Measurements from ENCODE around the gene ZNF418. TPM values are rescaled to one million over a fixed set of nuclear protein-coding genes. Genes with fewer than 3 reads are reported as not detected.
"Not testable (repeated sequence)": the region's sequence is repeated elsewhere in the genome, so short reads cannot be mapped to it uniquely, and the experiment has no call there.

ZNF418 gene
- total RNA-seq, 2 donors from 2014 or later = 3.6 to 9.0 TPM

DNA sequence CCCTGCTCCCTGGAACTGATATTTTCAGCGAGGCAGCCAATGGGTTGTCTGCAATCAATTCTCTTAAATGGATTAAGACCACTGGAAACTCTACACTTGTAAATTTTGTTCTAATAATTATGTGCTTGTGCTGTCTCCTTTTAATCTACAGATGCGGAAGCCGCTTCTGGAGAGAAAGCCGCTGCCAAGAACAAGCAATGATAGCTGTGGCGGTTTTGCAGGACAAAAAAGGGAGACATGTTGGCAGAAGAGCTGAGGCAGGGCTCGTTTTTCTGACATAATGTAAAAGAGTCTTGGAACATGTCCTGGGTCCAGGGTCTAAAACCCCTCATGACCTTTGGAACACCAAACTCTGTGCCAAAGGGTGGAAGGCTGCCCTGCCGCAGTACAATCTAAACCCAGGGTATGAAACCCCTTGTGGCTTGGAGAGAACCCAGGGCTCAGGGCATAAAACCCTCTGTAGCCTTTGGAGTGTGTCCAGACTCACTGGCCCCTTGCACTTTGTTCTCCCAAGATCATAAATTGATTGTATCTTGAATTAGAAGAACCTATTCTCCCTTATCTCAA lies 31.5 kb downstream of the ZNF418 start:
- no peaks in the 10 kb centered on the region for H3K36me3 ChIP-seq
- no peaks in the 10 kb centered on the region for H3K27me3 ChIP-seq (replicated peaks; ENCODE audit: insufficient read depth)
- H3K4me3 ChIP-seq = no peak overlapping the region
- H3K4me1 ChIP-seq (replicated peaks) = no peaks in the 10 kb centered on the region
- DNase-seq (ENCODE audit: low spot score) = no peak
- no peaks in the 10 kb centered on the region for H3K9me3 ChIP-seq
- intact Hi-C loops (cut with DNase I) = no loop called here
- no peak for TF ChIP-seq POLR2A (IDR thresholded peaks at IDR 0.05)
- TF ChIP-seq POLR2AphosphoS5 (IDR thresholded peaks at IDR 0.05) = no peak
- TF ChIP-seq, protein P1, sequence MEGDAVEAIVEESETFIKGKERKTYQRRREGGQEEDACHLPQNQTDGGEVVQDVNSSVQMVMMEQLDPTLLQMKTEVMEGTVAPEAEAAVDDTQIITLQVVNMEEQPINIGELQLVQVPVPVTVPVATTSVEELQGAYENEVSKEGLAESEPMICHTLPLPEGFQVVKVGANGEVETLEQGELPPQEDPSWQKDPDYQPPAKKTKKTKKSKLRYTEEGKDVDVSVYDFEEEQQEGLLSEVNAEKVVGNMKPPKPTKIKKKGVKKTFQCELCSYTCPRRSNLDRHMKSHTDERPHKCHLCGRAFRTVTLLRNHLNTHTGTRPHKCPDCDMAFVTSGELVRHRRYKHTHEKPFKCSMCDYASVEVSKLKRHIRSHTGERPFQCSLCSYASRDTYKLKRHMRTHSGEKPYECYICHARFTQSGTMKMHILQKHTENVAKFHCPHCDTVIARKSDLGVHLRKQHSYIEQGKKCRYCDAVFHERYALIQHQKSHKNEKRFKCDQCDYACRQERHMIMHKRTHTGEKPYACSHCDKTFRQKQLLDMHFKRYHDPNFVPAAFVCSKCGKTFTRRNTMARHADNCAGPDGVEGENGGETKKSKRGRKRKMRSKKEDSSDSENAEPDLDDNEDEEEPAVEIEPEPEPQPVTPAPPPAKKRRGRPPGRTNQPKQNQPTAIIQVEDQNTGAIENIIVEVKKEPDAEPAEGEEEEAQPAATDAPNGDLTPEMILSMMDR (IDR thresholded peaks at IDR 0.05) = no peak
- H3K27ac ChIP-seq = no peak overlapping the region
- 67% methylated on average over 7 of the region's 7 CpGs for WGBS

DNA sequence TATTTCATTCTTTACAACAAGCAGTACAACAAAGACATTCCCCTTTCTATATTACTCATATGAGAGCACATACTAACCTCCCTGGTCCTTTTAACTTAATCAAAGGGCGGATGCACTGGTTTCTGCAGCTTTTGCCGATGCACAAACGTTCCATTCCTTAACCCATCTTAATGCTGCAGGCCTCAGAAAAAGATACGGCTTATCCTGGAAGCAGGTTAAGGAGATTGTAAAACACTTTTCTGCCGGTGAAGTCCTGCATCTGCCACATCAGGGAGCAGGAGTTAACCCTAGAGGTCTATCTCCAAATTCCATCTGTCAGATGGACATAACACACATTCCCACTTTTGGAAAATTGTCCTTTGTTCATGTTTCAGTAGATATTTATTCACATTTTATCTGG lies 34.9 kb downstream of the ZNF418 start:
- Histone ChIP-seq H3K36me3 (no peaks in the 10 kb centered on the region), H3K9me3 (no peaks in the 10 kb centered on the region), H3K27ac (no peak overlapping the region), H3K27me3 (replicated peaks; ENCODE audit: insufficient read depth) (no peaks in the 10 kb centered on the region), H3K4me3 (no peak overlapping the region), H3K4me1 (replicated peaks) (no peaks in the 10 kb centered on the region)
- no peak for DNase-seq (ENCODE audit: low spot score)
- WGBS = 62% methylated on average over 5 of the region's 5 CpGs
- intact Hi-C loops (cut with DNase I) = no loop called here
- TF ChIP-seq POLR2AphosphoS5 (IDR thresholded peaks at IDR 0.05) (no peak), POLR2A (IDR thresholded peaks at IDR 0.05) (no peak)
- TF ChIP-seq, protein P1 (IDR thresholded peaks at IDR 0.05) = no peak

DNA sequence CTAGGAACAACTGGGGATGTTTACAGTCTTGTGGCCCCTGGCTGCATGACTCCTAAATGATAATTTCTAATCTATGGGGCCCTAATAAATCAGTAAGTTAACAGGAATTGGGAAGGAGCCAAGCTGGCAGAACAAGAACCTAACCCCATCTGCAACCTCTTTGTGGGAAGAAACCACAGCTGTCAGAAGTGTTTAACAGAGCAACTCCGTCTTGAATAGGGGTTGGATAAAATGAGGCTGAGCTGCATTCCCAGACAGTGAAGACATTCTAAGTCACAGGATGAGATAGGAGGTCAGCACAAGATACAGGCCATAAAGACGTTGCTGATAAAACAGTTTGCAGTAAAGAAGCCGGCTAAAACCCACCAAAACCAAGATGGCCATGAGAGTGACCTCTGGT lies 44.5 kb downstream of the ZNF418 start:
- H3K9me3 ChIP-seq; H3K4me3 ChIP-seq; intact Hi-C loops (cut with DNase I); H3K4me1 ChIP-seq (replicated peaks); H3K27ac ChIP-seq; DNase-seq (ENCODE audit: low spot score); H3K36me3 ChIP-seq; H3K27me3 ChIP-seq (replicated peaks; ENCODE audit: insufficient read depth): not testable (repeated sequence)
- WGBS = 39% methylated on average over 3 of the region's 3 CpGs

DNA sequence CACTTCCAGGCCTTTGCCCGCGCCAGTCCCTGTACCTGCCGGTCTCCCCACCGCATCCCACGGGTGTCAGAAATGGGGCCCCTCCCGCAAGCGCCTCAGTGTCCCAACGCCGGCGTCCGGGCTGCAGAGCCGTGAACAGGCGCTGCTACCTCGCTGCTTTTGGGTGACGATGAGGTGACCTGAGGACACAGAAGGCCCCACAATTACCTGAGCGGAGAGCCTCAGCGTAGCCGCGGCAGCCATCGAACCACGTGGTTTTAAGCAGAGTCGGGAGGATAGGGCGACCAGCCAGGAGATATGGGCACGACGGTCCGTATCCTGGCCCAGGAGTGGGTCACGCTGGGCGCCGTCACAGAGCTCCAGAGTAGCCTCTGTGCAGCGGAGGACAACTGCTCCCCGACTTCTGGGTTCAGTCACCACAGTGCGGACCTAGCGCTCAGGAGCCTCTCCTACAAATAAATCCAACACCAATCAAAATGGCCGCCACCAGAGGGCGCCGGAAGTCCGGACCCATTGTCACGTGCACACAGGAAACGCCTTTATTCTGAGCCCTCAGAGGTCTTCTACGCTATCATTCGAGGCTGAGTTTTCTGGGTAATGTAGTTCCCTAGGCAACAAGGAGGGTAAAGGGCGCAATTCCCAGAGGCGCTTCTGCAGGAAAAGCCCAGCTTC lies 46.5 kb downstream of the ZNF418 start, which contains the start of gene ZNF814:
Gene ZNF814, minus strand, starts transcription at position 478 of the 672 bp plus-strand sequence. Its CDS starts 235 bp downstream, at position 243.
- H3K4me3 ChIP-seq = peak within 1 kb of the TSS; percentile 44 to 55
- DNase-seq (ENCODE audit: low spot score) = peak; percentile 75
- H3K9me3 ChIP-seq = no peaks in the 10 kb centered on the region
- intact Hi-C loops (cut with DNase I) = no loop called here
- H3K27ac ChIP-seq = peak within 1 kb of the TSS; percentile 64 to 72
- no peaks in the 10 kb centered on the region for H3K4me1 ChIP-seq (replicated peaks)
- TF ChIP-seq POLR2A (IDR thresholded peaks at IDR 0.05) = no peak
- TF ChIP-seq POLR2AphosphoS5 (IDR thresholded peaks at IDR 0.05) = peak; percentile 88
- TF ChIP-seq, protein P1 (IDR thresholded peaks at IDR 0.05) = peak in 3 of 4 experiments; percentile 41 to 74 (median 62)
- H3K27me3 ChIP-seq (replicated peaks; ENCODE audit: insufficient read depth) = no peaks in the 10 kb centered on the region
- WGBS = 2% methylated on average over 35 of the region's 43 CpGs
- no peaks in the 10 kb centered on the region for H3K36me3 ChIP-seq

DNA sequence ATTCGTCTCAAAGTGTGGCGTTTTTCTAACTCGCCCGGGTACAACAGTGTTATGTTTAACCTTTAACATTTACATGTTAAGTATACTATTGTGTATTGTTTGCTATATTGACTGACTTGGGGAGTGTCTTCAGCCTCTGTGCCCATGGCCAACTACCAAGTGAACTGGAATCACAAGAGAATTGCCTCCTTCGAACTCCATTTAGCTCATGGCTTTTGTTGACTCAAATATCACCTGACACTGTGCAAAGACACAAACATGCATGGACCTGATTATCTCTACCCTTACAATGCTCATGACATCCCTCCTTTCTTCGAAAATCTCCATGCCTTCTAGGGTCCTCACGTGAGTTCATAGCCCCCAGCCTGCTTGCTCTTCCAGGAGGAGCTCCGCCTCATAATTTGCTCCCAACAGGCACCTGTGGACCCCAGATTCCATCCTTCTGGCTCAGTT lies 47.1 kb downstream of the ZNF418 start:
- DNase-seq (ENCODE audit: low spot score) = no peak
- WGBS = 7% methylated on average over 8 of the region's 8 CpGs
- TF ChIP-seq POLR2AphosphoS5 (IDR thresholded peaks at IDR 0.05) = no peak
- TF ChIP-seq, protein P1 (IDR thresholded peaks at IDR 0.05) = no peak
- TF ChIP-seq POLR2A (IDR thresholded peaks at IDR 0.05) = no peak
- no peaks in the 10 kb centered on the region for H3K4me1 ChIP-seq (replicated peaks)
- no peaks in the 10 kb centered on the region for H3K9me3 ChIP-seq
- H3K27ac ChIP-seq = peak overlapping the region; percentile 64 to 72
- intact Hi-C loops (cut with DNase I) = no loop called here
- peak overlapping the region; percentile 44 to 55 for H3K4me3 ChIP-seq
- H3K27me3 ChIP-seq (replicated peaks; ENCODE audit: insufficient read depth) = no peaks in the 10 kb centered on the region
- no peaks in the 10 kb centered on the region for H3K36me3 ChIP-seq
